ENCODE data around the gene RASAL2.

RASAL2 gene

GRCh38 chr1:178093951-178094738 is at the start of gene RASAL2:
TSS of gene RASAL2 (plus strand) at chr1:178094104. CDS start at chr1:178094493, 389 bp downstream.
- DNase-seq = peak; percentile 3 to 4

GRCh38 chr1:178046591-178047270 is 47.2 kb upstream of the RASAL2 start:
- no peak for DNase-seq

- no peak for DNase-seq
These were observed 46.4 kb upstream of the RASAL2 start for GRCh38 chr1:178047403-178048093.

- no peak for DNase-seq
These were observed 45.5 kb upstream of the RASAL2 start for GRCh38 chr1:178048426-178048825.

- DNase-seq = no peak
These were observed 45.0 kb upstream of the RASAL2 start for GRCh38 chr1:178048883-178049282.

- no peak for DNase-seq
These were observed 43.8 kb upstream of the RASAL2 start for GRCh38 chr1:178050084-178050483.

- DNase-seq = no peak
These were observed 42.8 kb upstream of the RASAL2 start for GRCh38 chr1:178051071-178051470.

- no peak for DNase-seq
These were observed 41.0 kb upstream of the RASAL2 start for GRCh38 chr1:178052650-178053461.

- DNase-seq = no peak
These were observed 38.8 kb upstream of the RASAL2 start for GRCh38 chr1:178055093-178055492.

GRCh38 chr1:178055779-178056471 is 38.0 kb upstream of the RASAL2 start:
- no peak for DNase-seq

- DNase-seq = no peak
These were observed 36.7 kb upstream of the RASAL2 start for GRCh38 chr1:178057141-178057765.

- no peak for DNase-seq
These were observed 35.9 kb upstream of the RASAL2 start for GRCh38 chr1:178057912-178058534.

- no peak for DNase-seq
These were observed 32.9 kb upstream of the RASAL2 start for GRCh38 chr1:178060789-178061556.

GRCh38 chr1:178061620-178062019 is 32.3 kb upstream of the RASAL2 start:
- no peak for DNase-seq

GRCh38 chr1:178064191-178064821 is 29.6 kb upstream of the RASAL2 start:
- no peak for DNase-seq

- DNase-seq = no peak
These were observed 28.7 kb upstream of the RASAL2 start for GRCh38 chr1:178065250-178065649.

GRCh38 chr1:178066296-178066907 is 27.5 kb upstream of the RASAL2 start:
- DNase-seq = no peak

- DNase-seq = no peak
These were observed 26.8 kb upstream of the RASAL2 start for GRCh38 chr1:178066908-178067614.

GRCh38 chr1:178071811-178072210 is 22.1 kb upstream of the RASAL2 start:
- no peak for DNase-seq

All from activated CD4-positive, alpha-beta T cell treated with anti-CD3 and anti-CD28 coated beads, Interleukin-2, amount 50 U/mL, for 48 hours (primary cell).